Measurements from ENCODE around the gene MAP2K1. TPM values are rescaled to one million over a fixed set of nuclear protein-coding genes. Genes with fewer than 3 reads are reported as not detected.

MAP2K1 gene
- total and polyA plus RNA-seq, 2 of the 4 experiments (the other 2 are of a cell fraction) = 34.7 to 37.8 TPM

DNA sequence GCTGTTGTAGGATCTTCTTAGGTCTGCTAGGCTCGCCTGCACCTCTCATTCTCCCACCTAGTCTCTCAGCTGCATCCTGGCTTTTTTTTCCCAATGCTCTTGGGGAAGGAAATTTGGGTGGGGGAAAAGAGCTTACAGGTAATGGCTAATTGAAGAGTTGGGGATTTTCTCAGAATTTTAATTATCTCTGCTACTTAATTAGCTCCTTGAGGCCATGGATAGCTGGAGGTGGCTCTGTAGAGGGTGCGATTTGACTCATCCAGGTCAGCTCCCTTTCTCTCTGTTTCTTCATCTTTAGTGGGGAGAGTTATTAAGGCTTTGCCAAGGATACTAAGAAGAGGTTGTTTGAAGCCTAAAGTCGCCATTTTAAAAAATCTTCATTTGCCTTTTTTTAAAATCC is 88.3 kb downstream of the MAP2K1 start (continued):
- TF ChIP-seq NFE2L2 (IDR thresholded peaks at IDR 0.05; ENCODE audit: low read depth, low read length) (no peak), RFX5 (IDR thresholded peaks at IDR 0.05; ENCODE audit: low read depth, low read length) (no peak), BHLHE40 (IDR thresholded peaks at IDR 0.05; ENCODE audit: low read depth, low read length) (no peak), MAFK (IDR thresholded peaks at IDR 0.05; ENCODE audit: low read depth, low read length) (no peak), POLR2A (IDR thresholded peaks at IDR 0.05; ENCODE audit: low read depth, low read length) (no peak), CEBPB (IDR thresholded peaks at IDR 0.05; ENCODE audit: low read depth, low read length) (no peak)

DNA sequence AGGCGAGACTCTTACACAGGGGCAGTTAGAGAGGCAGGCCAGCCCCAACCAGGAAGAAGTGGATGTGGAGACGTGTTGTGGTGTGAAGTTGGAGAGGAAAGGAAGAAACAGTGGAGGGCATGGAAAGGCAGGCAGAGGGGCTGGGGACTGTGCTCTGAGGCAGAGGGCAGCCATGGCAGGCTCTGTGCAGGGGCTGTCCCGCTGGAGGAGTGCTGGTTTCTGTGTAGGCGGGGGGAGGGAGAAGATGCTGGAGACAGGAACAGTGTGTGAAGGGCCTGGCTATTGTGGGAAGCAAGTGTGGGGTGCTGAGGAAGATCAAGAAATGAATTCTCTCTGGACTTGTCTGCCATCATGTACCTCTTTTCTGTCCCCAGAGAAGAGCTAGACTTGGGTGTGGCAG is 89.8 kb downstream of the MAP2K1 start:
- H2AFZ ChIP-seq (replicated peaks; ENCODE audit: low read length, poor library complexity) = no peak overlapping the region
- peaks cover 10% of the 10 kb centered on the region for H3K4me1 ChIP-seq (ENCODE audit: control insufficient read depth, insufficient read depth, low read length)
- peaks cover 13% of the 10 kb centered on the region; the same call in 1 of the 2 replicates for H3K9me1 ChIP-seq (ENCODE audit: insufficient read depth, low read length)
- ATAC-seq (ENCODE audit: low read depth) (no peak), DNase-seq (no peak)
- no peak overlapping the region for H3K23ac ChIP-seq (ENCODE audit: low read depth, low read length)
- peaks cover 10% of the 10 kb centered on the region for H4K20me1 ChIP-seq (ENCODE audit: insufficient read depth, low read length)
- H4K5ac ChIP-seq (ENCODE audit: low read depth, low read length) = no peak overlapping the region
- no peak overlapping the region for H3K14ac ChIP-seq (replicated peaks; ENCODE audit: low read depth, low read length)
- peaks cover 32 to 61% of the 10 kb centered on the region in 2 experiments for H3K79me1 ChIP-seq (ENCODE audit: low read depth in 1 of 2, low read length in 2 of 2)
- no peak overlapping the region for H2BK5ac ChIP-seq (ENCODE audit: low read depth, low read length, poor library complexity, severe bottlenecking)
- no peaks in the 10 kb centered on the region for H3K9me3 ChIP-seq (ENCODE audit: control insufficient read depth, insufficient read depth, low read length)
- no peak overlapping the region for H2BK120ac ChIP-seq (ENCODE audit: low read depth, low read length)
- CTCF ChIA-PET = no interaction called here
- H3K36me3 ChIP-seq (ENCODE audit: control insufficient read depth, insufficient read depth, low read length) = peaks cover 4% of the 10 kb centered on the region
- no peak overlapping the region for H4K91ac ChIP-seq (ENCODE audit: insufficient read depth, low read depth, low read length)
- POLR2A ChIA-PET (ENCODE audit: unreplicated experiment) = no interaction called here
- WGBS, 2 experiments (ENCODE audit: extremely low coverage in 2 of 2, insufficient read length in 1 of 2) = 100% methylated on average over 2 of the region's 4 CpGs; no CpG with 5 or more reads in 1 of the 2 experiments
- no peak overlapping the region for H4K8ac ChIP-seq (ENCODE audit: low read depth in 2 of 2, low read length in 2 of 2)
- no peak overlapping the region for H3K4me2 ChIP-seq (ENCODE audit: low read depth, low read length)
- H3K4ac ChIP-seq (ENCODE audit: low read depth, low read length) = no peak overlapping the region
- H3K27me3 ChIP-seq (ENCODE audit: control insufficient read depth, insufficient read depth, low read length) = no peaks in the 10 kb centered on the region
- in situ Hi-C loops (cut with MboI; ENCODE audit: low sequenced_read_pairs) (loop anchor here (25.0 kb wide), 1 partner anchor 564 kb away; no protein-coding TSS in a partner anchor), dilution Hi-C loops (cut with HindIII; ENCODE audit: low sequenced_read_pairs, unreplicated experiment) (no loop called here), intact Hi-C loops (cut with micrococcal nuclease) (no loop called here)
- no TSS peak for BruUV-seq (replicated peaks)
- H3K4me3 ChIP-seq (ENCODE audit: insufficient read depth, low read depth, low read length) = no peak overlapping the region
- TF ChIP-seq BHLHE40 (IDR thresholded peaks at IDR 0.05; ENCODE audit: low read depth, low read length) = no peak
- no peak overlapping the region for H2AK5ac ChIP-seq (ENCODE audit: low read depth, low read length)
- H3K18ac ChIP-seq (ENCODE audit: low read depth, low read length) = no peak overlapping the region
- no peak overlapping the region for H2BK15ac ChIP-seq (ENCODE audit: low read depth, low read length)
- H2AK9ac ChIP-seq (replicated peaks; ENCODE audit: low read depth, low read length, poor library complexity) = no peak overlapping the region
- no peak overlapping the region for H3K9ac ChIP-seq (ENCODE audit: low read depth, low read length)
- H3K56ac ChIP-seq (ENCODE audit: extremely low read depth, insufficient read depth, low read length) = no peak overlapping the region
- H3K27ac ChIP-seq (ENCODE audit: insufficient read depth, low read length) = no peak overlapping the region
- H2BK20ac ChIP-seq (ENCODE audit: low read depth, low read length) = no peak overlapping the region

All from IMR-90 (cell line).